Measurements from ENCODE around the gene PPP3CB. TPM values are rescaled to one million over a fixed set of nuclear protein-coding genes. Genes with fewer than 3 reads are reported as not detected.

PPP3CB gene
- total and polyA plus RNA-seq, 2 experiments from 2014 or later = 23.7 to 29.5 TPM

GRCh38 chr10:73407495-73407894, 88.3 kb downstream of the PPP3CB start:
- Histone ChIP-seq H3F3A (ENCODE audit: insufficient read depth) (peaks cover 18% of the 10 kb centered on the region), H3K9ac (no peak overlapping the region), H4K20me1 (ENCODE audit: insufficient read depth) (peaks cover 22% of the 10 kb centered on the region), H3K4me1 (ENCODE audit: insufficient read depth) (peaks cover 23% of the 10 kb centered on the region), H3K27me3 (replicated peaks; ENCODE audit: insufficient read depth) (no peaks in the 10 kb centered on the region), H2AFZ (no peak overlapping the region), H3K9me2 (ENCODE audit: insufficient read depth) (no peaks in the 10 kb centered on the region), H3K4me3 (no peak overlapping the region), H3K36me3 (ENCODE audit: low read depth) (no peaks in the 10 kb centered on the region), H3K9me3 (ENCODE audit: low read depth) (no peaks in the 10 kb centered on the region), H3K27ac (no peak overlapping the region), H3K4me2 (ENCODE audit: unreplicated experiment) (no peak overlapping the region), H3K79me2 (ENCODE audit: insufficient read depth) (peaks cover 97% of the 10 kb centered on the region)
- TF ChIP-seq EZH2 (IDR thresholded peaks at IDR 0.05; ENCODE audit: insufficient read depth, poor library complexity, severe bottlenecking) = no peak
- no peak for TF ChIP-seq EZH2phosphoT487 (IDR thresholded peaks at IDR 0.05; ENCODE audit: insufficient read depth, low read depth)
- in situ Hi-C loops (cut with MboI) = no loop called here
- DNase-seq = no peak
- WGBS, 2 experiments (ENCODE audit: low coverage in 1 of 2, low lambda C conversion rate in 2 of 2, missing lambda C conversion rate in 2 of 2) = 97 to 100% methylated on average over 1 of the region's 1 CpG

- no peak overlapping the region for H3K27ac ChIP-seq
- no peaks in the 10 kb centered on the region for H3K36me3 ChIP-seq (ENCODE audit: low read depth)
- 92 to 93% methylated on average over 5 of the region's 5 CpGs for WGBS, 2 experiments (ENCODE audit: low coverage in 1 of 2, low lambda C conversion rate in 2 of 2, missing lambda C conversion rate in 2 of 2)
- H3K9me2 ChIP-seq (ENCODE audit: insufficient read depth) = no peaks in the 10 kb centered on the region
- in situ Hi-C loops (cut with MboI) = no loop called here
- H3K9ac ChIP-seq = no peak overlapping the region
- no peaks in the 10 kb centered on the region for H3K27me3 ChIP-seq (replicated peaks; ENCODE audit: insufficient read depth)
- H3K79me2 ChIP-seq (ENCODE audit: insufficient read depth) = peaks cover 100% of the 10 kb centered on the region
- peaks cover 11% of the 10 kb centered on the region for H3F3A ChIP-seq (ENCODE audit: insufficient read depth)
- H3K4me3 ChIP-seq = no peak overlapping the region
- H3K9me3 ChIP-seq (ENCODE audit: low read depth) = no peaks in the 10 kb centered on the region
- peaks cover 22% of the 10 kb centered on the region for H4K20me1 ChIP-seq (ENCODE audit: insufficient read depth)
- no peak for DNase-seq
- peaks cover 17% of the 10 kb centered on the region for H3K4me1 ChIP-seq (ENCODE audit: insufficient read depth)
- TF ChIP-seq EZH2phosphoT487 (IDR thresholded peaks at IDR 0.05; ENCODE audit: insufficient read depth, low read depth) (no peak), EZH2 (IDR thresholded peaks at IDR 0.05; ENCODE audit: insufficient read depth, poor library complexity, severe bottlenecking) (no peak)
- H3K4me2 ChIP-seq (ENCODE audit: unreplicated experiment) = no peak overlapping the region
- no peak overlapping the region for H2AFZ ChIP-seq
Measured at GRCh38 chr10:73406846-73407245, 89.0 kb downstream of the PPP3CB start.

- in situ Hi-C loops (cut with MboI) = no loop called here
- 0 out of 2 replicates have a peak, but pooled peaks cover 2% of the 10 kb centered on the region for H3K36me3 ChIP-seq (ENCODE audit: low read depth)
- no peak overlapping the region for H3K4me2 ChIP-seq (ENCODE audit: unreplicated experiment)
- 96 to 97% methylated on average over 3 of the region's 3 CpGs for WGBS, 2 experiments (ENCODE audit: low coverage in 1 of 2, low lambda C conversion rate in 2 of 2, missing lambda C conversion rate in 2 of 2)
- peaks cover 10% of the 10 kb centered on the region for H3K4me1 ChIP-seq (ENCODE audit: insufficient read depth)
- TF ChIP-seq EZH2phosphoT487 (IDR thresholded peaks at IDR 0.05; ENCODE audit: insufficient read depth, low read depth) (no peak), EZH2 (IDR thresholded peaks at IDR 0.05; ENCODE audit: insufficient read depth, poor library complexity, severe bottlenecking) (no peak)
- H3K27me3 ChIP-seq (replicated peaks; ENCODE audit: insufficient read depth) = no peaks in the 10 kb centered on the region
- no peak overlapping the region for H2AFZ ChIP-seq
- no peaks in the 10 kb centered on the region for H3K9me3 ChIP-seq (ENCODE audit: low read depth)
- H3K9ac ChIP-seq = no peak overlapping the region
- no peak overlapping the region for H3K4me3 ChIP-seq
- H3K79me2 ChIP-seq (ENCODE audit: insufficient read depth) = peaks cover 100% of the 10 kb centered on the region
- DNase-seq = no peak
- no peaks in the 10 kb centered on the region for H3F3A ChIP-seq (ENCODE audit: insufficient read depth)
- H4K20me1 ChIP-seq (ENCODE audit: insufficient read depth) = peaks cover 22% of the 10 kb centered on the region
- no peak overlapping the region for H3K27ac ChIP-seq
- no peaks in the 10 kb centered on the region for H3K9me2 ChIP-seq (ENCODE audit: insufficient read depth)
Measured at GRCh38 chr10:73405556-73405955, 90.3 kb downstream of the PPP3CB start.

- 0 out of 2 replicates have a peak, but pooled peaks cover 4% of the 10 kb centered on the region for H3K36me3 ChIP-seq (ENCODE audit: low read depth)
- peaks cover 10% of the 10 kb centered on the region for H3K4me1 ChIP-seq (ENCODE audit: insufficient read depth)
- 95 to 98% methylated on average over 9 of the region's 9 CpGs for WGBS, 2 experiments (ENCODE audit: low coverage in 1 of 2, low lambda C conversion rate in 2 of 2, missing lambda C conversion rate in 2 of 2)
- H3K4me2 ChIP-seq (ENCODE audit: unreplicated experiment) = no peak overlapping the region
- H3K9ac ChIP-seq = no peak overlapping the region
- no peaks in the 10 kb centered on the region for H3K9me2 ChIP-seq (ENCODE audit: insufficient read depth)
- H3K79me2 ChIP-seq (ENCODE audit: insufficient read depth) = peaks cover 100% of the 10 kb centered on the region
- no peak overlapping the region for H3K4me3 ChIP-seq
- no peaks in the 10 kb centered on the region for H3K9me3 ChIP-seq (ENCODE audit: low read depth)
- H3K27ac ChIP-seq = no peak overlapping the region
- H3F3A ChIP-seq (ENCODE audit: insufficient read depth) = no peaks in the 10 kb centered on the region
- H4K20me1 ChIP-seq (ENCODE audit: insufficient read depth) = peaks cover 22% of the 10 kb centered on the region
- H2AFZ ChIP-seq = no peak overlapping the region
- H3K27me3 ChIP-seq (replicated peaks; ENCODE audit: insufficient read depth) = no peaks in the 10 kb centered on the region
- DNase-seq = no peak
- in situ Hi-C loops (cut with MboI) = no loop called here
- TF ChIP-seq EZH2 (IDR thresholded peaks at IDR 0.05; ENCODE audit: insufficient read depth, poor library complexity, severe bottlenecking) (no peak), EZH2phosphoT487 (IDR thresholded peaks at IDR 0.05; ENCODE audit: insufficient read depth, low read depth) (no peak)
Measured at GRCh38 chr10:73404690-73405089, 91.1 kb downstream of the PPP3CB start.

- Histone ChIP-seq H3K4me2 (ENCODE audit: unreplicated experiment) (no peak overlapping the region), H3K9me2 (ENCODE audit: insufficient read depth) (no peaks in the 10 kb centered on the region), H3K27ac (no peak overlapping the region), H2AFZ (no peak overlapping the region), H3K27me3 (replicated peaks; ENCODE audit: insufficient read depth) (no peaks in the 10 kb centered on the region), H4K20me1 (ENCODE audit: insufficient read depth) (peaks cover 9% of the 10 kb centered on the region; the same call in 1 of the 2 replicates), H3K79me2 (ENCODE audit: insufficient read depth) (peaks cover 98% of the 10 kb centered on the region), H3K9me3 (ENCODE audit: low read depth) (no peaks in the 10 kb centered on the region), H3K4me3 (no peak overlapping the region), H3K9ac (no peak overlapping the region), H3F3A (ENCODE audit: insufficient read depth) (no peaks in the 10 kb centered on the region), H3K4me1 (ENCODE audit: insufficient read depth) (no peaks in the 10 kb centered on the region), H3K36me3 (ENCODE audit: low read depth) (peaks cover 16% of the 10 kb centered on the region)
- TF ChIP-seq EZH2 (IDR thresholded peaks at IDR 0.05; ENCODE audit: insufficient read depth, poor library complexity, severe bottlenecking) (no peak), EZH2phosphoT487 (IDR thresholded peaks at IDR 0.05; ENCODE audit: insufficient read depth, low read depth) (no peak)
- no peak for DNase-seq
- 92 to 94% methylated on average over 6 of the region's 6 CpGs for WGBS, 2 experiments (ENCODE audit: low coverage in 1 of 2, low lambda C conversion rate in 2 of 2, missing lambda C conversion rate in 2 of 2)
- in situ Hi-C loops (cut with MboI) = no loop called here
Measured at GRCh38 chr10:73401636-73402035, 94.2 kb downstream of the PPP3CB start.

All from GM23248 (cell line).